Fibroblast of peridontal ligament (primary cell): ENCODE data around the gene ENTPD6.
A peak's percentile ranks its signal among the peaks of the same experiment; 100 is the strongest.
"Not testable (repeated sequence)": the region's sequence is repeated elsewhere in the genome, so short reads cannot be mapped to it uniquely, and the experiment has no call there.

ENCODE experiments used
- DNase-seq: peaks from one replicate; pipeline ENCODE4 v3.0.0-alpha.2; 2010; ENCODE audit errors: extremely low read depth

ENTPD6 gene

GRCh38 chr20:25195014-25195961 lies at the start of gene ENTPD6:
Gene ENTPD6 (plus strand): TSS chr20:25195712. CDS start chr20:25206537, 10,825 bp downstream.
- peak; percentile 76 for DNase-seq

GRCh38 chr20:25146976-25147375 lies 48.5 kb upstream of the ENTPD6 start:
- no peak for DNase-seq

GRCh38 chr20:25147716-25148115 lies 47.8 kb upstream of the ENTPD6 start:
- DNase-seq, result no peak

GRCh38 chr20:25148181-25148981 lies 47.1 kb upstream of the ENTPD6 start:
- DNase-seq, result peak; percentile 50

- no peak for DNase-seq
Measured at GRCh38 chr20:25148982-25149846, 46.3 kb upstream of the ENTPD6 start.

GRCh38 chr20:25150016-25150415 lies 45.5 kb upstream of the ENTPD6 start:
- no peak for DNase-seq

GRCh38 chr20:25158043-25158442 lies 37.5 kb upstream of the ENTPD6 start:
- DNase-seq, result no peak

GRCh38 chr20:25160467-25160866 lies 35.0 kb upstream of the ENTPD6 start:
- no peak for DNase-seq

GRCh38 chr20:25160897-25161296 lies 34.6 kb upstream of the ENTPD6 start:
- no peak for DNase-seq

GRCh38 chr20:25165128-25165527 lies 30.4 kb upstream of the ENTPD6 start:
- DNase-seq, result no peak

- not testable (repeated sequence) for DNase-seq
Measured at GRCh38 chr20:25166105-25166782, 29.3 kb upstream of the ENTPD6 start.

GRCh38 chr20:25173321-25173720 lies 22.2 kb upstream of the ENTPD6 start:
- DNase-seq, result no peak

GRCh38 chr20:25173886-25174308 lies 21.6 kb upstream of the ENTPD6 start:
- peak; percentile 29 for DNase-seq

- no peak for DNase-seq
Measured at GRCh38 chr20:25176184-25176583, 19.3 kb upstream of the ENTPD6 start.

GRCh38 chr20:25177890-25178321 lies 17.6 kb upstream of the ENTPD6 start:
- no peak for DNase-seq

- peak; percentile 93 for DNase-seq
Measured at GRCh38 chr20:25178563-25179438, 16.7 kb upstream of the ENTPD6 start.

GRCh38 chr20:25179439-25180089 lies 15.9 kb upstream of the ENTPD6 start:
- no peak for DNase-seq

- not testable (repeated sequence) for DNase-seq
Measured at GRCh38 chr20:25184391-25184790, 11.1 kb upstream of the ENTPD6 start.

- no peak for DNase-seq
Measured at GRCh38 chr20:25187220-25187619, 8.3 kb upstream of the ENTPD6 start.
